Right lobe of liver (tissue), 6 donors: Measurements from ENCODE around the gene NAV2. TPM values are rescaled to one million over a fixed set of nuclear protein-coding genes. Genes with fewer than 3 reads are reported as not detected.
"Not testable (repeated sequence)": the region's sequence is repeated elsewhere in the genome, so short reads cannot be mapped to it uniquely, and the experiment has no call there.

Experiments used
- ATAC-seq, 4 donors: fragments of 200-7000 bp; cut with Tn5 transposase; one replicate each; pipeline ENCODE4 v1.9.1; 2020; ENCODE audit warnings: mild to moderate bottlenecking in 4 of 4, moderate library complexity in 4 of 4
- DNase-seq, 3 donors: peaks; one replicate each; pipeline ENCODE4 v3.0.0-alpha.2; 2020
- H3K27ac ChIP-seq, 3 donors: fragments of 200-600 bp; one replicate each; pipeline ENCODE4 v1.8.0; 2022
- H3K27me3 ChIP-seq, 2 donors: fragments of 200-600 bp; one replicate each; pipeline ENCODE4 v1.8.0; 2022
- H3K36me3 ChIP-seq, 4 donors: fragments of 200-600 bp; sonication (generic) in 1 of 4; one replicate each; pipeline versions ENCODE4 v1.5.1 to v1.8.0; 2017 to 2022; ENCODE audit warnings: control low read depth in 1 of 4
- H3K4me1 ChIP-seq, 4 donors: fragments of 200-600 bp; sonication (generic) in 1 of 4; one replicate each; pipeline versions ENCODE4 v1.5.1 to v1.8.0; 2017 to 2022; ENCODE audit warnings: control low read depth in 1 of 4
- H3K4me3 ChIP-seq, 3 donors: fragments of 200-600 bp; one replicate each; pipeline ENCODE4 v1.8.0; 2022
- H3K9me3 ChIP-seq, 4 donors: fragments of 200-600 bp; sonication (generic) in 1 of 4; one replicate each; pipeline versions ENCODE4 v1.5.1 to v1.8.0; 2017 to 2022; ENCODE audit warnings: control low read depth in 1 of 4
- POLR2A ChIP-seq: fragments of 450-650 bp; IDR thresholded peaks from one replicate; pipeline ENCODE4 v1.6.1; 2017; ENCODE audit warnings: antibody characterized with exemption, mild to moderate bottlenecking
- WGBS: methylation state at CpG from one replicate; pipeline ENCODE4 v1.1.6; 2018; ENCODE audit warnings: low coverage, low lambda C conversion rate; ENCODE audit not compliant: insufficient coverage; ENCODE audit errors: missing lambda C conversion rate; 5-methylcytosine and 5-hydroxymethylcytosine counted together
- intact Hi-C, 2 donors: fragments of 100-400 bp; cut with DNase I; formaldehyde crosslinking; loops; one replicate each; pipeline versions ENCODE4 v1.11.2 to v1.14.1; 2022
- total RNA-seq, 6 experiments: library from RNA; depleted of rRNA in 2 of 6; stranded (reverse); fragments of >200 nt in 2 of 6; fragmentation: NEBNext Ultra II Directional in 3 of 6; extraction: Animal tissue kit (Norgen Biotek cat#: 25700) in 3 of 6; gene quantifications; one replicate each; pipeline versions ENCODE4 v1.1.0 to v1.2.4, GENCODE V29; 2016 to 2023
- TF ChIP-seq, protein P1 (sequence below), 4 donors: fragments of 200-600 bp in 3 of 4; fragments of 450-650 bp in 1 of 4; IDR thresholded peaks; one replicate each; pipeline versions ENCODE4 v1.5.1 to v1.8.0; 2016 to 2022; ENCODE audit warnings: antibody characterized with exemption in 4 of 4, mild to moderate bottlenecking in 2 of 4
- donor health status: DM: no; HTN: yes; CAD: no.
- donor health status: DM: no; HTN: no; CAD: no.
- donor health status: DM: no; HTN: no; CAD: no.
- donor health status: DM: no; HTN: yes; CAD: no.
- donor health status: DM: no; HTN: yes; CAD: no.

The NAV2 gene
- total RNA-seq, 6 experiments from 2014 or later: 15.5 to 69.2 (median 37.1) TPM

DNA sequence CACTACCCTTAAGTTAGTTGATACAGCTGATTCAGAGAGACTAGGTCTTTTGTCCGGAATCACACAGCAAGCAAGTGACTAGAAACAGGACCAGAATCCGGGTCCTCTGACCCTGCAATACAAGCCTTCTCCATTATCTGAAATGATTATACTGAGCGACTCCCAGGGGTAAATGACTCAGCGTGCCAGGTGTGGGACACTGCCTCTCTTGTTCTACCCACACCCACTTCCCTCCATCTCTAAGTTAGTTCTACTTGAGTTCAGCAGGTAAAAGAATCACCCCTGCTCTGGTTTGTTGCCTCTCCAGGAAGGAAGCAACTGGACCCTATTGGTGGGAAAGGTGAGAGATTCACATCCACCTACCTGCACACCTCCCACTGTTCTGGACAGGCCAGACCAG is 290.7 kb downstream of the NAV2 start:
- Histone ChIP-seq H3K27me3 (no peaks in the 10 kb centered on the region), H3K9me3 (no peaks in the 10 kb centered on the region), H3K27ac (peak overlapping the region; percentile 65 to 92 (median 87)), H3K4me3 (no peak overlapping the region), H3K36me3 (no peaks in the 10 kb centered on the region), H3K4me1 (peaks cover 0 to 41% (median 16%) of the 10 kb centered on the region in 4 donors)
- intact Hi-C loops: no loop called here
- WGBS: 40% methylated on average over 3 of the region's 4 CpGs
- peak in 1 of 4 donors; percentile 18 for ATAC-seq
- DNase-seq: no peak
- TF ChIP-seq, protein P1, sequence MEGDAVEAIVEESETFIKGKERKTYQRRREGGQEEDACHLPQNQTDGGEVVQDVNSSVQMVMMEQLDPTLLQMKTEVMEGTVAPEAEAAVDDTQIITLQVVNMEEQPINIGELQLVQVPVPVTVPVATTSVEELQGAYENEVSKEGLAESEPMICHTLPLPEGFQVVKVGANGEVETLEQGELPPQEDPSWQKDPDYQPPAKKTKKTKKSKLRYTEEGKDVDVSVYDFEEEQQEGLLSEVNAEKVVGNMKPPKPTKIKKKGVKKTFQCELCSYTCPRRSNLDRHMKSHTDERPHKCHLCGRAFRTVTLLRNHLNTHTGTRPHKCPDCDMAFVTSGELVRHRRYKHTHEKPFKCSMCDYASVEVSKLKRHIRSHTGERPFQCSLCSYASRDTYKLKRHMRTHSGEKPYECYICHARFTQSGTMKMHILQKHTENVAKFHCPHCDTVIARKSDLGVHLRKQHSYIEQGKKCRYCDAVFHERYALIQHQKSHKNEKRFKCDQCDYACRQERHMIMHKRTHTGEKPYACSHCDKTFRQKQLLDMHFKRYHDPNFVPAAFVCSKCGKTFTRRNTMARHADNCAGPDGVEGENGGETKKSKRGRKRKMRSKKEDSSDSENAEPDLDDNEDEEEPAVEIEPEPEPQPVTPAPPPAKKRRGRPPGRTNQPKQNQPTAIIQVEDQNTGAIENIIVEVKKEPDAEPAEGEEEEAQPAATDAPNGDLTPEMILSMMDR (IDR thresholded peaks at IDR 0.05): no peak
- TF ChIP-seq POLR2A: no peak

DNA sequence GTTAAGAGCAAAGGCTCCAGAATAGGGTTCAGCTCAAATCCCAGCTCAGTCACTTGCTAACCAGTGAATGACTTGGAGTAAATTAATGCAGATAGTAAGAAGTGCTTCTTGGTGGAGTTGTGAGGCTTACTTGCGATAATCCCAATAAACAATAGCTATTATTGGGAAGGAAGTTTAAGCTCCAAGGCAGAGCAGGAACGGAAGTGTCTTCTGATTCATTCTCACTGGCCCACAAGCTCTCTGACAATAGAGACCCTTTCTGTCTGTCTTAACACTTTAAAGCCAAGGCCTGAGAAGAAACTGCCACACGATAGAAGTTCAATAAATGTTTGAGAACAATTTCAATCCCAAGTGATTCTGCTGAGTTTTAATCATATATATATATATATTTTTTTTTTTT is 292.2 kb downstream of the NAV2 start:
- H3K4me1 ChIP-seq: peaks cover 0 to 49% (median 20%) of the 10 kb centered on the region in 4 donors
- H3K9me3 ChIP-seq: no peaks in the 10 kb centered on the region
- 89% methylated on average over 3 of the region's 3 CpGs for WGBS
- no peak for ATAC-seq
- H3K27ac ChIP-seq: no peak overlapping the region
- DNase-seq: no peak
- TF ChIP-seq, protein P1 (IDR thresholded peaks at IDR 0.05): no peak
- no peak for TF ChIP-seq POLR2A
- H3K4me3 ChIP-seq: no peak overlapping the region
- H3K36me3 ChIP-seq: no peaks in the 10 kb centered on the region
- no peaks in the 10 kb centered on the region for H3K27me3 ChIP-seq
- intact Hi-C loops: no loop called here

DNA sequence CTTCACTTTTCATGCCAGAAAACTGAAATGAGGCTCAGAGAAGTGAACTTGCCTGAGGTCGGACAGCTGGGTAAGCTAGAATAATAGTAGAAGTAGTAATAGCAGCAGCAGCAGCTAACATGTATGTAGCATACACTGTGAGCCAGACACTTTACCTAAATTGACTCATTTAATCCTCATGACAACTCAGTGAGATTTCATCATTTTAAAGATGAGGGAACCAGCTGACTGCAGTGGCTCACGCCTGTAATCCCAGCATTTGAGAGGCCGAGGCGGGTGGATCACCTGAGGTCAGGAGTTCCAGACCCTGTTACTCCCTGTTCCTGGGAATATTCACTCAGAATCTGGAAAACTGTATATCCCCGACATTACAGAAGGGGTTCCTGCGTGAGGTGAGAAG is 293.1 kb downstream of the NAV2 start:
- H3K36me3 ChIP-seq: no peaks in the 10 kb centered on the region
- peaks cover 0 to 43% (median 18%) of the 10 kb centered on the region in 4 donors for H3K4me1 ChIP-seq
- intact Hi-C loops: no loop called here
- H3K27ac ChIP-seq: peak overlapping the region in 1 of 3 donors; percentile 34
- TF ChIP-seq POLR2A: no peak
- TF ChIP-seq, protein P1 (IDR thresholded peaks at IDR 0.05): no peak
- 63% methylated on average over 3 of the region's 6 CpGs for WGBS
- no peak for DNase-seq
- no peak overlapping the region for H3K4me3 ChIP-seq
- no peaks in the 10 kb centered on the region for H3K27me3 ChIP-seq
- ATAC-seq: no peak
- no peaks in the 10 kb centered on the region for H3K9me3 ChIP-seq

DNA sequence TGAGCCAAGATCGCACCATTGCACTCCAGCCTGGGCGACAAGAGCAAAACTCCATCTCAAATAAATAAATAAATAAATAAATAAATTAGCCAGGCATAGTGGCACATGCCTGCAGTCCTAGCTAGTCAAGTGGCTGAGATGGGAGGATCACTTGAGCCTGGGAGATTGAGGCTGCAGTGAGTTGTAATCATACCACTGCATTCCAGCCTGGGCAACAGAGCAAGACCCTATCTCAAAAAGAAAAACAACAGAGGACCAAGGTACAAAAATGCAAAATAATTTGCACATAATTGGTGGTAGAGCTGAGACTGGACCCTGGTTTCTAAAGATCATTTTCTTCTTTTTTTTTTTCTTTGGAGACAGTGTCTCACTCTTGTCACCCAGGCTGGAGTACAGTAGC is 294.0 kb downstream of the NAV2 start:
- H3K27me3 ChIP-seq, H3K9me3 ChIP-seq, intact Hi-C loops, DNase-seq, ATAC-seq, H3K36me3 ChIP-seq, H3K4me3 ChIP-seq: not testable (repeated sequence)
- 90% methylated on average over 2 of the region's 2 CpGs for WGBS
- Histone ChIP-seq H3K4me1 (peaks cover 0 to 42% (median 21%) of the 10 kb centered on the region in 4 donors), H3K27ac (peak overlapping the region in 2 of 3 donors; percentile 58 to 74)

DNA sequence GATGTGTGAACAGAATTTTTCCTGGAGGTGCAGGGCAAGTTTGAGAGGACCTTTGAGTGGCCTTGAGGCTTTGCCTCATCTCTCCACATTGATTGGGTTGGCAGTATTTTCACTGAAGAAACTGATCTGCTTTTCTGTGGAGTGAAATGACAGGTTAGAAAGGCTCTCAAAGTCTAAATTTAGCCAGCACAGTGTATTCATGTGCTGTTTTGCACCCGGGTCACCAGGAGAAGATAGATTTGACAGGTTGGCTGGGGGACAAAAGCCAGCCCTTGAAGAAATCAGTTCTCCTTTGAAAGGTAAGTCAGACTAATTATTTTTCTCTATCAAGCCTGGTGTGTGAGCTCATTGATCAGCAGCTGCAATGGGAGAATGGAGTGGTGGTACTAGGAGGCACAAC is 294.7 kb downstream of the NAV2 start:
- intact Hi-C loops: no loop called here
- no peak for DNase-seq
- Histone ChIP-seq H3K36me3 (no peaks in the 10 kb centered on the region), H3K27me3 (no peaks in the 10 kb centered on the region), H3K9me3 (no peaks in the 10 kb centered on the region), H3K4me1 (peaks cover 0 to 42% (median 21%) of the 10 kb centered on the region in 4 donors), H3K4me3 (no peak overlapping the region), H3K27ac (peak overlapping the region in 2 of 3 donors; percentile 58 to 74)
- TF ChIP-seq POLR2A: no peak
- no peak for ATAC-seq
- 50% methylated on average over 1 of the region's 1 CpG for WGBS
